ENCODE results near the gene REXO5. TPM values are rescaled to one million over a fixed set of nuclear protein-coding genes. Genes with fewer than 3 reads are reported as not detected.
A peak's percentile ranks its signal among the peaks of the same experiment; 100 is the strongest.
"Not testable (repeated sequence)": the region's sequence is repeated elsewhere in the genome, so short reads cannot be mapped to it uniquely, and the experiment has no call there.

Gene REXO5
- total and polyA plus RNA-seq, 8 donors, result 4.7 to 31.7 (median 7.2) TPM

DNA sequence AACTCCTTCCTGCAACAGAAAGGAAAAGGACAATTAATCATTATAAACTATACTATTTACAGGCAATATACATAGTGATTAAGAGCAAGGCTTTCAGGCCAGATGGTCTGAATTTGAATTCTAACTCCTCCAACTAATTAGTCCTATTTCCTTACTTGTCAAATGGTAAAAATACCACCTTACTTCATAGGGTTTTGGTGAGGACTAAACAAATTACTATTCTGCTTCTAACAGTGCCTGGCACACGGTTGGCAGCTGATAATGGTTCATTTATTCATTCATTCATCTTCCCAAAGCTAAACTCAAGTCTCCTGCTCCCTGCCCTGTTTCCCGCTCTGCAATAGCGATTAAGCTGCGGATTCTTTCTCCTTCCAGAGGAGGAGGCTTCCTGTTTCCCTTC lies 54.0 kb downstream of the REXO5 start:
- Histone ChIP-seq H3K9me3 (no peaks in the 10 kb centered on the region), H3K27me3 (no peaks in the 10 kb centered on the region), H3K4me1 (peaks cover 2 to 18% (median 10%) of the 10 kb centered on the region in 4 donors), H3K36me3 (peaks cover 16 to 57% (median 44%) of the 10 kb centered on the region in 4 donors), H3K4me3 (no peak overlapping the region), H3K27ac (no peak overlapping the region)
- intact Hi-C loops (cut with DNase I; ENCODE audit: low total_unique reads), result no loop called here
- WGBS, 5 donors, result 73 to 87% (median 80%) methylated on average over 4 of the region's 4 CpGs
- no peak for DNase-seq
- TF ChIP-seq POLR2A (IDR thresholded peaks at IDR 0.05) (no peak), POLR2AphosphoS5 (IDR thresholded peaks at IDR 0.05) (no peak), EP300 (IDR thresholded peaks at IDR 0.05) (no peak)
- TF ChIP-seq, protein P1, sequence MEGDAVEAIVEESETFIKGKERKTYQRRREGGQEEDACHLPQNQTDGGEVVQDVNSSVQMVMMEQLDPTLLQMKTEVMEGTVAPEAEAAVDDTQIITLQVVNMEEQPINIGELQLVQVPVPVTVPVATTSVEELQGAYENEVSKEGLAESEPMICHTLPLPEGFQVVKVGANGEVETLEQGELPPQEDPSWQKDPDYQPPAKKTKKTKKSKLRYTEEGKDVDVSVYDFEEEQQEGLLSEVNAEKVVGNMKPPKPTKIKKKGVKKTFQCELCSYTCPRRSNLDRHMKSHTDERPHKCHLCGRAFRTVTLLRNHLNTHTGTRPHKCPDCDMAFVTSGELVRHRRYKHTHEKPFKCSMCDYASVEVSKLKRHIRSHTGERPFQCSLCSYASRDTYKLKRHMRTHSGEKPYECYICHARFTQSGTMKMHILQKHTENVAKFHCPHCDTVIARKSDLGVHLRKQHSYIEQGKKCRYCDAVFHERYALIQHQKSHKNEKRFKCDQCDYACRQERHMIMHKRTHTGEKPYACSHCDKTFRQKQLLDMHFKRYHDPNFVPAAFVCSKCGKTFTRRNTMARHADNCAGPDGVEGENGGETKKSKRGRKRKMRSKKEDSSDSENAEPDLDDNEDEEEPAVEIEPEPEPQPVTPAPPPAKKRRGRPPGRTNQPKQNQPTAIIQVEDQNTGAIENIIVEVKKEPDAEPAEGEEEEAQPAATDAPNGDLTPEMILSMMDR (IDR thresholded peaks at IDR 0.05), result no peak

DNA sequence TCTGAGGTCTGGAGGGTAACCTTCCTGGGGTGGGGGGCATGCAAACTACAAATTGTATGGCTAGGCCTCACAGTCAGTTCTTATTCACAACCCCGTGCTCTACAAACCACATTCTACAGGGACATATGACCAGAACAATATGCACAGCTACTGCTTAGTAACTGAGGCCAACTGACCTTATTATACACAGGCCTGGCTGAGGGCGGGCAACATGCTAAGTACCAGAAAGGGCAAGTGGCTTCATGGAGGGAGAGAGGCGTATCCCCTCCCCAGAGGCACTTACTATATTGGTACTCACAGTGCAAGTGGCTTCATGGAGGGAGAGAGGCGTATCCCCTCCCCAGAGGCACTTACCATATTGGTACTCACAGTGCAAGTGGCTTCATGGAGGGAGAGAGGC lies 54.7 kb downstream of the REXO5 start:
- H3K4me3 ChIP-seq; H3K9me3 ChIP-seq; H3K27ac ChIP-seq; intact Hi-C loops (cut with DNase I; ENCODE audit: low total_unique reads); DNase-seq; H3K27me3 ChIP-seq: not testable (repeated sequence)
- peaks cover 8 to 25% (median 16%) of the 10 kb centered on the region in 4 donors for H3K4me1 ChIP-seq
- 82 to 92% (median 88%) methylated on average over 4 of the region's 4 CpGs for WGBS, 5 donors
- peaks cover 15 to 53% (median 42%) of the 10 kb centered on the region in 4 donors for H3K36me3 ChIP-seq

DNA sequence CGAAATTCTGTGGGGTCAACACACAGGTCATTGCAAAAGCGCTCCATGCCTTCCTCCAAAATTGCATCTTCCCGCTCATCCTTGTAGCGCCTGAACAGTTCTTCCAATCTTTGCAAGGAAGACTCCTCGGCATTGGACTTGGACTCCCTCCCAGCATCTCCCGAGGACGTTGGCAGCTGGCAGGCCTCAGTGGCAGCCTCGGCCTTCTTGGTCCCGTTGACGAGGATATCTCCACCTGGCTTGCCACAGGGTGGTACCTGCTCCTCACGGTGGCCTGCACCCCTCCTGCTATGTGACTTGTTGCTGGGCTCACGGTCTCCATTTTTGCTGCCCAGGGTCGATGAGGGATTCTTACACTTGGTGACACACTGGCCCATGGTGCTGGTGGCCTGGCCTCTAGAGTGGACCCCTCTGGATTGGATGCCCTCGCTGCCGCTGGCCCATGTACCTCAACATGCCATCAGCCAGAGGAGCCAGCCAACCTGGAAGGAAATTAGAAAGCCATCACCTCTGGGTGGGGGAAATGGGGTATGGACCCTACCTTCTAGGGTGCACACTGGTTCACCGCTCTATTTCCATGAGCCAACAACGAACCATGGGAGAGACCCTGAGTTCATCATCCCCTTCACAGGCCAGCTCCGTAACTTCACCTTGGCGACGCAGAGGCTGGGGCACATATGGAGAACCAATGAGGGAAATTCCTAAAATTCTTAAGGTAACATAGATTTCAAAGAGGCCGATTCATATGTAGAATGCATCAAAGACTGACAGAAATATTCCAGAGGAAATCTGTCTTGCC lies 56.0 kb downstream of the REXO5 start:
- no peak for DNase-seq
- Histone ChIP-seq H3K4me3 (no peak overlapping the region), H3K4me1 (peaks cover 19 to 38% (median 29%) of the 10 kb centered on the region in 4 donors), H3K27me3 (no peaks in the 10 kb centered on the region), H3K27ac (no peak overlapping the region), H3K9me3 (no peaks in the 10 kb centered on the region), H3K36me3 (peaks cover 15 to 43% (median 37%) of the 10 kb centered on the region in 4 donors)
- TF ChIP-seq POLR2A (IDR thresholded peaks at IDR 0.05), result no peak
- TF ChIP-seq, protein P1 (IDR thresholded peaks at IDR 0.05), result no peak
- no peak for TF ChIP-seq EP300 (IDR thresholded peaks at IDR 0.05)
- no peak for TF ChIP-seq POLR2AphosphoS5 (IDR thresholded peaks at IDR 0.05)
- 91 to 96% (median 96%) methylated on average over 18 to 21 of the region's 21 CpGs for WGBS, 5 donors
- intact Hi-C loops (cut with DNase I; ENCODE audit: low total_unique reads), result no loop called here

DNA sequence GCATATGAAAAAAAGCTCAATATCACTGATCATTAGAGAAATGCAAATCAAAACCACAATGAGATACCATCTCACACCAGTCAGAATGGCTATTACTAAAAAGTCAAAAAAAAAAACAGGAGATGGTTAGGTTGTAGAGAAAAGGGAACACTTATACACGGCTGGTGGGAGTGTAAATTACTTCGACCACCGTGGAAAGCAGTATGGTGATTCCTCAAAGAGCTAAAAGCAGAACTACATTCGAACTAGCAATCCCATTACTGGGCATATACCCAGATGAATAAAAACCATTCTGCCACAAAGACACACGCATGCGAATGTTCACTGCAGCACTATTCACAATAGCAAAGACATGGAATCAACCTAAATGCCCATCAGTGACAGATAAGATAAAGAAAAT lies 58.0 kb downstream of the REXO5 start:
- H3K4me3 ChIP-seq; DNase-seq; H3K9me3 ChIP-seq; H3K27me3 ChIP-seq; intact Hi-C loops (cut with DNase I; ENCODE audit: low total_unique reads): not testable (repeated sequence)
- Histone ChIP-seq H3K36me3 (peaks cover 15 to 32% (median 32%) of the 10 kb centered on the region in 4 donors), H3K27ac (peak overlapping the region in 1 of 5 donors; percentile 79), H3K4me1 (peaks cover 36 to 58% (median 47%) of the 10 kb centered on the region in 4 donors)
- WGBS, 5 donors, result 85 to 95% (median 92%) methylated on average over 6 of the region's 6 CpGs

DNA sequence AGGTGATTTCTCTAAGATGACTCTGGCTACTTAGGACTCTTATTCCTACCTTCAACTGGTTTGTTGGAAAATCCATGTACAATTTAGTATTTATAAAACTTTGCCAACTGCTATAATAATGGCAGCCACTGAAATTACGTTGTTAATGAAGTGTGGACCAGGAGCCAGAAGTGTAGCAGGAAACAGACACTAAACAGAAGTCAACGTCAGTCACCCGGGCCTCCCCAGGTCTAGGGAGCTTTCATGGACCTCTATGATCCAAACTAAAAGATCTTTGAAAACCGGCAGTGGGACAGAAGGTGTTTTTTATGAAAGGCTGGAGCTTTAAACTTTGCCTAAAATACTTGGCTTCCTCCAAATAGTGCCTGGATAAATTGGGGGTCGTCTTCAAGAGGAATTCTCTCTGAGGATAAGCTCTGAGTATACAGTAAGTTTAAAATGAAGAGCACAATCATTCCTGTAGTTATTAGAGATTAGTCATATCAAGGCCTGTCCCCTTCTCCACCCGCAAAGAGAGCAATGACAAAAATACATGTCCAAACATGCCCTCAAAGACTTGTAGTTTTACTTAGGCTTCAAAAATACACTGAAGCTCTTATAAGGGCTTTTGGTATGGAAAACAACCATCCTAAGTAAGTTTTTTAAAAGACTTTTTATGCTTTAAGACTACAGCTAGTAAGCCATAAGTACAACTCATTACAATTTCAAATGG lies 59.2 kb downstream of the REXO5 start:
- Histone ChIP-seq H3K4me3 (no peak overlapping the region), H3K27me3 (no peaks in the 10 kb centered on the region), H3K9me3 (no peaks in the 10 kb centered on the region), H3K4me1 (peaks cover 42 to 61% (median 56%) of the 10 kb centered on the region in 4 donors), H3K27ac (peak overlapping the region in 4 of 5 donors; percentile 46 to 79 (median 73)), H3K36me3 (peaks cover 15 to 20% (median 20%) of the 10 kb centered on the region in 4 donors)
- no peak for DNase-seq
- 59 to 71% (median 64%) methylated on average over 6 of the region's 6 CpGs for WGBS, 5 donors
- intact Hi-C loops (cut with DNase I; ENCODE audit: low total_unique reads), result no loop called here
- TF ChIP-seq EP300 (IDR thresholded peaks at IDR 0.05), result no peak

Measured in stomach (tissue), 9 donors.